NCI-H774 (cell line): ENCODE data around the gene C22orf31.
"Not testable (repeated sequence)": the region's sequence is repeated elsewhere in the genome, so short reads cannot be mapped to it uniquely, and the experiment has no call there.

Experiments
- DNase-seq: peaks from one replicate; lab custom pipeline; 2025; lab: John Stamatoyannopoulos, UW

Gene C22orf31

GRCh38 chr22:29061773-29062172 is at the start of gene C22orf31:
TSS of gene C22orf31 (minus strand) at chr22:29061831. CDS start at chr22:29061792, 39 bp downstream.
- DNase-seq: no peak

- no peak for DNase-seq
Observed at GRCh38 chr22:29110946-29111345, 49.3 kb upstream of the C22orf31 start.

GRCh38 chr22:29109822-29110221 is 48.2 kb upstream of the C22orf31 start:
- no peak for DNase-seq

- no peak for DNase-seq
Observed at GRCh38 chr22:29108137-29108536, 46.5 kb upstream of the C22orf31 start.

GRCh38 chr22:29106839-29107238 is 45.2 kb upstream of the C22orf31 start:
- DNase-seq: no peak

- no peak for DNase-seq
Observed at GRCh38 chr22:29105468-29105867, 43.8 kb upstream of the C22orf31 start.

- no peak for DNase-seq
Observed at GRCh38 chr22:29103121-29103520, 41.5 kb upstream of the C22orf31 start.

- no peak for DNase-seq
Observed at GRCh38 chr22:29102300-29102699, 40.7 kb upstream of the C22orf31 start.

- no peak for DNase-seq
Observed at GRCh38 chr22:29098296-29098695, 36.7 kb upstream of the C22orf31 start.

GRCh38 chr22:29096736-29097669 is 35.4 kb upstream of the C22orf31 start:
- no peak for DNase-seq

GRCh38 chr22:29095459-29095858 is 33.8 kb upstream of the C22orf31 start:
- no peak for DNase-seq

- DNase-seq: no peak
Observed at GRCh38 chr22:29093501-29094300, 32.1 kb upstream of the C22orf31 start.

- no peak for DNase-seq
Observed at GRCh38 chr22:29093030-29093429, 31.4 kb upstream of the C22orf31 start.

GRCh38 chr22:29092243-29092642 is 30.6 kb upstream of the C22orf31 start:
- DNase-seq: no peak

GRCh38 chr22:29090039-29090438 is 28.4 kb upstream of the C22orf31 start:
- peak; percentile 18 for DNase-seq

- DNase-seq: no peak
Observed at GRCh38 chr22:29089507-29089906, 27.9 kb upstream of the C22orf31 start.

- no peak for DNase-seq
Observed at GRCh38 chr22:29088809-29089208, 27.2 kb upstream of the C22orf31 start.

- no peak for DNase-seq
Observed at GRCh38 chr22:29087012-29087411, 25.4 kb upstream of the C22orf31 start.

GRCh38 chr22:29083933-29084591 is 22.4 kb upstream of the C22orf31 start:
- no peak for DNase-seq

- not testable (repeated sequence) for DNase-seq
Observed at GRCh38 chr22:29083576-29083932, 21.9 kb upstream of the C22orf31 start.

- DNase-seq: no peak
Observed at GRCh38 chr22:29082826-29083545, 21.4 kb upstream of the C22orf31 start.
